ENCODE measurements around the gene DPP10.

DPP10 gene

DNA sequence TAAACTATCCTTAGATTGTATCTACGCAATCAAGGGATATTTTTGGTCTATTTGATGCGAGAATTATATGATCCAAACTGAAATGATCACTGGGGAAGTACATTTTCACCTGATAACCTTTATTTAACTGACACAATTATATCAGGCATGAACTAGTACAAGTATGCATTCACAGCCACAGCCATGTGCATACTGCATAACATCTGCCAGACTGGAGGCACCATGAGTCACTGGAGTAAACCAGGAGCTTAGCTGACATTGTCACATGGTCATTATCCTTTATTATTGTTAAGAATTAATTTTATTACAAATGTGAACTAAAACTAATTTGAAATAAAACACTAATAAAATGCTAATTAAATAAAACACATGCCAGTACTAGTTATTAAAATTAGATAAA lies 1127.1 kb downstream of the DPP10 start:
- TF ChIP-seq, protein P1, sequence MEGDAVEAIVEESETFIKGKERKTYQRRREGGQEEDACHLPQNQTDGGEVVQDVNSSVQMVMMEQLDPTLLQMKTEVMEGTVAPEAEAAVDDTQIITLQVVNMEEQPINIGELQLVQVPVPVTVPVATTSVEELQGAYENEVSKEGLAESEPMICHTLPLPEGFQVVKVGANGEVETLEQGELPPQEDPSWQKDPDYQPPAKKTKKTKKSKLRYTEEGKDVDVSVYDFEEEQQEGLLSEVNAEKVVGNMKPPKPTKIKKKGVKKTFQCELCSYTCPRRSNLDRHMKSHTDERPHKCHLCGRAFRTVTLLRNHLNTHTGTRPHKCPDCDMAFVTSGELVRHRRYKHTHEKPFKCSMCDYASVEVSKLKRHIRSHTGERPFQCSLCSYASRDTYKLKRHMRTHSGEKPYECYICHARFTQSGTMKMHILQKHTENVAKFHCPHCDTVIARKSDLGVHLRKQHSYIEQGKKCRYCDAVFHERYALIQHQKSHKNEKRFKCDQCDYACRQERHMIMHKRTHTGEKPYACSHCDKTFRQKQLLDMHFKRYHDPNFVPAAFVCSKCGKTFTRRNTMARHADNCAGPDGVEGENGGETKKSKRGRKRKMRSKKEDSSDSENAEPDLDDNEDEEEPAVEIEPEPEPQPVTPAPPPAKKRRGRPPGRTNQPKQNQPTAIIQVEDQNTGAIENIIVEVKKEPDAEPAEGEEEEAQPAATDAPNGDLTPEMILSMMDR (IDR thresholded peaks at IDR 0.05; ENCODE audit: control insufficient read depth, extremely low read depth, insufficient read depth): no peak
- H3K4me3 ChIP-seq (ENCODE audit: low read depth, low read length): no peak overlapping the region
- no peak for DNase-seq (ENCODE audit: low read depth)

DNA sequence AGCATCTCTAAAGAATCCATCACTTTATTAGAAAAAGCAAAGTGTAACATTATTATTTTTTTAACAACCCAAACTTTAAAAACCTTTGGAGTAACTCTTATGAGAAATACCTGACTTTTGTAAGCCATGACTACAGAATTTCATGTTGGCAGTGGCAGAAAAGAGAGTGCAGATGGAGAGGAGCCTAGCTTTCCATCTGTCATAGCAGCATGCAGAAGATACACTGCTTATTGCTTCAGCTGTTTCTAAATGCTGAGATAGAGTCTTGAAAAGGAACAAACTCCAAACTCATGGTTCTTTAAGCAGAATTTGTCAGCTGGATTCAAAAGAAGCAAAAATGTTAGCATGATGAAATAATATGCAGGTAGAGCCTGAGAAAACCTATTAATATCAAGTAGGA lies 1130.3 kb downstream of the DPP10 start:
- no peak for DNase-seq (ENCODE audit: low read depth)
- TF ChIP-seq, protein P1 (IDR thresholded peaks at IDR 0.05; ENCODE audit: control insufficient read depth, extremely low read depth, insufficient read depth): no peak
- no peak overlapping the region for H3K4me3 ChIP-seq (ENCODE audit: low read depth, low read length)

DNA sequence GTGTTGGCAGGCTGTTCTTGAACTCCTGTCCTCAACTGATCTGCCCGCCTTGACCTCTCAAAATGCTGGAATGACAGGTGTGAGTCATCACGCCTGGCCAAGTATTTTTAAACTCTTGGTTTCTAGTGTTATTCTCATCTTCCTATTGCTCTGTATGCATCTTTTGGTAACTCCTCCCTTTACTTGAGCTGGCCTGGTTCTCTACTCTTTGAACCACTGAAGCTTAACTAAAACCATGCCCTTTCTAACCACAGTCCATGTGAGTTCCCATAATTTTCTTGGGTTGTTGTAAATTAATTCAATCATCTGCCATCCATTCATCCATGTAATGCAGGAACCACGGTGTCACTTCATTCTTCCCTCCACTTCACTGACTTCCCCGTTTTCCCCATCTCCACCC lies 1131.3 kb downstream of the DPP10 start:
- no peak for DNase-seq (ENCODE audit: low read depth)
- no peak overlapping the region for H3K4me3 ChIP-seq (ENCODE audit: low read depth, low read length)
- TF ChIP-seq, protein P1 (IDR thresholded peaks at IDR 0.05; ENCODE audit: control insufficient read depth, extremely low read depth, insufficient read depth): no peak

DNA sequence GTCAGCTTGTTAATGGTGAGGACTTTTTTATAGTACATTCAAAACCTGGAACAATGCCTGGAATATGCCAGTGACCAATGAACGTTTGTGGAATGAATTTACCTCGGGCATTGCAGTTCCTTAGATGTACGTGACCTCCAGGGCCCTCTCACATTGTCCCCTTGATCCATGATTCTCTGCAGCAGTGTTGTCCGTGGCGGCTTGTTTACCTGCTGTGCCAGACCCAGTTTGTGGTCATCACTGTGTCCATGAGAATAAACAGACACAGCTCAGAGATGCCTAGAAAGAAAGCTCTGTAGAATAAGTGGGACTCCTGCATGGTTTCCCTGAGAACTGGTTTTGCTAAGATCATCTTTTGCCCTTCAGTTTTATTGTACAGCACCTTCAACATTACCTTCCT lies 1132.2 kb downstream of the DPP10 start:
- TF ChIP-seq, protein P1 (IDR thresholded peaks at IDR 0.05; ENCODE audit: control insufficient read depth, extremely low read depth, insufficient read depth): no peak
- peak; percentile 28 for DNase-seq (ENCODE audit: low read depth)
- H3K4me3 ChIP-seq (ENCODE audit: low read depth, low read length): no peak overlapping the region

DNA sequence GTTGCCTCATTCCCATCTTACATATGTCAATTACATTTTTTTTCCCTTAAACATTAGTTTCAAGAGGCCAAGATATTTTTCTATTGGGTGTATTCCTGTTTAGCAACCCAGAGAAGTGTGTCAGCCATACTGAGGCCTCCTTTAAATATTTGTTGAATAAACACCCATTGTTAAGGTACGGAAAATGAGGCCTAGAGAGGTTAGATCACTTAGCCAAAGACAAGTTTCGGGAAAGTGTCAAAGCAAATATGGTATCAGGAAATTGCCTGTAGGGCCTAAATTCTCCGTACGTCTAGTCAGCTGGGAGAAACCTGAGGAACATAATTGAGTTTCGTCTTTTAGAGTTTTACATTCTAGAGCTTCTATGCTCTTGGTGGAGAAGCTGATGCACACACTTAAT lies 1138.3 kb downstream of the DPP10 start:
- no peak for DNase-seq (ENCODE audit: low read depth)
- TF ChIP-seq, protein P1 (IDR thresholded peaks at IDR 0.05; ENCODE audit: control insufficient read depth, extremely low read depth, insufficient read depth): no peak
- no peak overlapping the region for H3K4me3 ChIP-seq (ENCODE audit: low read depth, low read length)

DNA sequence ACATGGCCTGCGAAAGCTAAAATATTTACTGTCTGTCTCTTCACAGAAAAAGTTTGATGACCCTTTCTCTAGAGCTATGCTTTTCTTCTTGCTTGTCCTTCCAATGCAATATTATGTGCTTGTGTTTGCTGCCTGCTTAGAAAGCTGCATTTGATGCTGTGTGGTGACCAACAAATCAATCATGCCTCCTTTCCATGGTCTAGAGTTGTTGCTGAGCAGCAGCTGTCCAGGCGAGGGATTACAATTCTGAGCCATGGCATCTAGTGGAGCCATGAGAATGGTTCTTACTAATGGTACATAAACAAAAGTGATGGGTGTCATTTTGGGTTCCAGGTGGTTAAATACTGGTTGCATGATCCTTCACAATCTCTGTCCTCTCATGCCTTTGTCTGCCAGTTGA lies 1142.1 kb downstream of the DPP10 start:
- no peak overlapping the region for H3K4me3 ChIP-seq (ENCODE audit: low read depth, low read length)
- TF ChIP-seq, protein P1 (IDR thresholded peaks at IDR 0.05; ENCODE audit: control insufficient read depth, extremely low read depth, insufficient read depth): no peak
- DNase-seq (ENCODE audit: low read depth): no peak

DNA sequence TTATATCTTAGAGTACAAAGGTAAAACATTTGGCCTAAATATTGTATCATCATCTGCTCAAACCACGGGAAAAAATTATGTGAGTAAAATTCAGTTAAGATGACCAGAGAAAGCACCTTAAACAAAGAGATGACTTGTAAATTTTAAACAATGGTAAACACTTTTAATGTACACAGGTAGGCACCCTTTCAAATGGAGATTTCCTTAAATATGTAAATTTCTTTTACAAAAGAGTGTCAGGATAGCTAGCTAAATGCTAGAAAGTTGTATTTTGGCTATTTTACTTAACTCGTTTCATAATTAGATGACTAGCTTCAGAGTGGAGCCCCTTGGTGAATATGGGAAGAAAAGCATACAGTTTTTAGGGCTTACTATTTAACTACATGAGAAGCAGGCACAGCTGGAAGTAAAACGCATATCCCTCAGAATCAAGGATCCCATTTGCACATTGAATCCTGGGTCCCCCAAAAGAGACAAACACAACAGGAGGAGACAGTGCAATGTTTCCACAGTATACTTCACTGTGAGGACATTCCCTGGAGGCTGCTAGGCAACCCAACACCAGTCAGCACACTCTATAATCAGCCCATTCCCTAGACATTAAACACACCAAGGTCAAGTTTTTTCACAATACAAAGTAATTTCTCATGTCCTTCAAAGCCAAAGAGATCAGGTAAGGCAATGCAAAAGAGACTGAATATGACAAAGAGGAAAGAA lies 1154.4 kb downstream of the DPP10 start:
- TF ChIP-seq, protein P1 (IDR thresholded peaks at IDR 0.05; ENCODE audit: control insufficient read depth, extremely low read depth, insufficient read depth): no peak
- no peak for DNase-seq (ENCODE audit: low read depth)
- H3K4me3 ChIP-seq (ENCODE audit: low read depth, low read length): no peak overlapping the region
